ENCODE results near the gene TMEM150C.

- TF ChIP-seq EZH2 (IDR thresholded peaks at IDR 0.05; ENCODE audit: low read length, unreplicated experiment): no peak
- TF ChIP-seq CTCF (conservative IDR thresholded peaks at IDR 0.05; ENCODE audit: low read depth, low read length): no peak
- no peak for TF ChIP-seq EZH2phosphoT487 (IDR thresholded peaks at IDR 0.05; ENCODE audit: borderline replicate concordance, low read length)
These were observed 36.4 kb downstream of the TMEM150C start for GRCh38 chr4:82525307-82525911.

All from PC-3 (cell line).